ENCODE measurements around the gene ZNF777.
A peak's percentile ranks its signal among the peaks of the same experiment; 100 is the strongest.
"Not testable (repeated sequence)": the region's sequence is repeated elsewhere in the genome, so short reads cannot be mapped to it uniquely, and the experiment has no call there.

ZNF777 gene

DNA sequence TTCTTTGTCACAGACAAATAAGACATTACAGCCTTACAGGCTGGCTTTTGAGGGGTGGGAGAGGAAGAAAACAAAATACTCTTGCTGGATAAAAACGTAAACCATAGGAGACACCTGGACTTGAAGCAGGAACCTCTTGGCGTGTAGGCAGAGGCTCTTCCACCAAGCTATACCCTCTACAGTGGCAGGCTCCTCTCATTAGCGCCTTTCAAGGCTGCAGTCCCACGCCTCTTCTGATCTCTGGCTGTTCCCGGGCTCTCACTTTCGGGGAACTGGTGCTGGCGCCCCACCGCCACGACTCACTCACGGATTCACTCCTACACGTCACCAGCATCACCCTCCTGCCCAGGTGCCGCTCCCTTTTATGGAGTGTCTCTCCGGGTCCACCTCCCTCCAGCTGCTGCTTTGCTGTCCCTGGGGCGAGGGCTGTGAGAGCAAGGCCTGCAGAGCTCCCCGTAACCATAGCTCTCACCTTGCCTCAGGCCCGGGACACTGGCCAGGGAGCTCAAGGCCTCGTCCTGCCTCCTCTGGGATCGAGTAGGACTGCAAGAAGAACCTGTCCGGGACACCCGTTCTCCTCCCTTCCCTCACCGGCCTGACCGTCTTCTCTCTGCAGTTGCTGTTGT is 62.6 kb downstream of the ZNF777 start:
- no peak for DNase-seq
- no peaks in the 10 kb centered on the region for H3K36me3 Mint-ChIP-seq (ENCODE audit: low read depth)
- H3K27ac Mint-ChIP-seq: no peak overlapping the region
- H3K4me3 Mint-ChIP-seq: no peak overlapping the region
- TF ChIP-seq, protein P1, sequence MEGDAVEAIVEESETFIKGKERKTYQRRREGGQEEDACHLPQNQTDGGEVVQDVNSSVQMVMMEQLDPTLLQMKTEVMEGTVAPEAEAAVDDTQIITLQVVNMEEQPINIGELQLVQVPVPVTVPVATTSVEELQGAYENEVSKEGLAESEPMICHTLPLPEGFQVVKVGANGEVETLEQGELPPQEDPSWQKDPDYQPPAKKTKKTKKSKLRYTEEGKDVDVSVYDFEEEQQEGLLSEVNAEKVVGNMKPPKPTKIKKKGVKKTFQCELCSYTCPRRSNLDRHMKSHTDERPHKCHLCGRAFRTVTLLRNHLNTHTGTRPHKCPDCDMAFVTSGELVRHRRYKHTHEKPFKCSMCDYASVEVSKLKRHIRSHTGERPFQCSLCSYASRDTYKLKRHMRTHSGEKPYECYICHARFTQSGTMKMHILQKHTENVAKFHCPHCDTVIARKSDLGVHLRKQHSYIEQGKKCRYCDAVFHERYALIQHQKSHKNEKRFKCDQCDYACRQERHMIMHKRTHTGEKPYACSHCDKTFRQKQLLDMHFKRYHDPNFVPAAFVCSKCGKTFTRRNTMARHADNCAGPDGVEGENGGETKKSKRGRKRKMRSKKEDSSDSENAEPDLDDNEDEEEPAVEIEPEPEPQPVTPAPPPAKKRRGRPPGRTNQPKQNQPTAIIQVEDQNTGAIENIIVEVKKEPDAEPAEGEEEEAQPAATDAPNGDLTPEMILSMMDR (IDR thresholded peaks at IDR 0.05): no peak
- peaks cover 11% of the 10 kb centered on the region for H3K4me1 Mint-ChIP-seq
- H3K27me3 Mint-ChIP-seq (ENCODE audit: low read depth, poor library complexity): peaks cover 23% of the 10 kb centered on the region
- peaks cover 11% of the 10 kb centered on the region for H3K9me3 Mint-ChIP-seq

DNA sequence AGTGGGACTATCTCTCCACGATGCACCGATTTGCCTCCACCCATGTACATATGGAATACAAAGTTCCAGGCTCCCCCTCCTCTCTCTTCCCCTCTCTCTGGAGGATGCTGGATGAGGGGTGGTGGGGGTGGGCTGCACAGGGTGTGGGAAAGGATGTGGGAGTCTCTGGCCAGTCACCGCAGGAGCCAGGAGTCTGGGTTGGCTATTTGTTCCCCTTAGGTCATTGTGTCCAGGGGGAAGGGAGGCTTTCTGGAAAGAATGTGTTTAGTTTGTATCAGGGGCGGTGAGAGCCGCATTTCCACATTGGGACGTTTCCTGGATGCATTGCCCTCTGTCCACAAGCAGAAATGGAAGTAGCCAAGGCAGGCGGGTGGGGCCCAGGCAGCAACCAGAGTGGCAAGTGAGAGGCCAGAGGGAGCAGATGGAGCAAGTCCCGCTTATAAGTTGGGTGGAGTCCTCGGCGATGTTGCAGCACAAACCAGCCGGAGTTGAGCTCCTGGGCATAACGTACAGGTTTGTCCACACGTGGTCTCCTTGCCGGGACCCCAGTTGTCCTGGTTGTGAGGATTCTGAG is 63.3 kb downstream of the ZNF777 start:
- TF ChIP-seq, protein P1 (IDR thresholded peaks at IDR 0.05): no peak
- Mint-ChIP-seq H3K27ac (peak overlapping the region; percentile 78), H3K27me3 (ENCODE audit: low read depth, poor library complexity) (peaks cover 17% of the 10 kb centered on the region), H3K9me3 (peaks cover 11% of the 10 kb centered on the region), H3K4me1 (peaks cover 11% of the 10 kb centered on the region), H3K4me3 (no peak overlapping the region), H3K36me3 (ENCODE audit: low read depth) (no peaks in the 10 kb centered on the region)
- DNase-seq: no peak

DNA sequence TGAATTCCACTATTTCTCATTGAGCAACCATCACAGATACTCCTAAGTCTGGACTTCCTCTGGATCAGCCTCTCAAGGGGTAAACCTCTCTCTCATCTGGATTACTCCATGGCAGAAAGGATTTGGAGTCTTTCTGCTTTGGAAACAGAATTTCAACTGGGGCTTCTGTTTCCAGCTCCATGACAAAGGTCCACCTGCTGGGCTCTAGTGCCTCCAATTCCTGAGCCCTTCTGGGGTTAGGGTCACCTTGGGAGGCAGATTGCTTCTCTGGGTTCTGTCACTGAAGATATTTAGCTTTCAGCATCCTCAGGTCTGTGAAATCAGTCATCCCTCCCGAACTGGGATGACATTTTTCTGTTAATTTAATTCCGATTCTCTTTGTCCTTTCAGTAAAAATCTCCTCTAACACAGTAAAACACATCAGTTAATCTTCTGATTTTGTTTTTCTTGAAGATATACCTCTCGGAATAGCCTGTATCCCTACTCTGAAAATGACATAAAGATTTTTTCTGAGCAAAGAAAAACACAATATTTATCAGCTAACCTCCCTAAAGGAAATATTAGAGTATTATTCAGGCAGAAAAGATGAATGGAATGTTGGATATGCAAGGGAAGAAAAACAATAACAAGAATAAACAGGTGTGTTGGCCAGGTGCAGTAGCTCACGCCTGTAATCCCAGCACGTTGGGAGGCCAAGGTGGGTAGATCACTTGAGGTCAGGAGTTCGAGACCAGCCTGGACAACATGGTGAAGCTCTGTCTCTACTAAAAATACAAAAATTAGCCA is 72.1 kb downstream of the ZNF777 start:
- not testable (repeated sequence) for DNase-seq; H3K4me1 Mint-ChIP-seq; H3K4me3 Mint-ChIP-seq; H3K36me3 Mint-ChIP-seq (ENCODE audit: low read depth); H3K9me3 Mint-ChIP-seq; H3K27ac Mint-ChIP-seq
- H3K27me3 Mint-ChIP-seq (ENCODE audit: low read depth, poor library complexity): peaks cover 11% of the 10 kb centered on the region

DNA sequence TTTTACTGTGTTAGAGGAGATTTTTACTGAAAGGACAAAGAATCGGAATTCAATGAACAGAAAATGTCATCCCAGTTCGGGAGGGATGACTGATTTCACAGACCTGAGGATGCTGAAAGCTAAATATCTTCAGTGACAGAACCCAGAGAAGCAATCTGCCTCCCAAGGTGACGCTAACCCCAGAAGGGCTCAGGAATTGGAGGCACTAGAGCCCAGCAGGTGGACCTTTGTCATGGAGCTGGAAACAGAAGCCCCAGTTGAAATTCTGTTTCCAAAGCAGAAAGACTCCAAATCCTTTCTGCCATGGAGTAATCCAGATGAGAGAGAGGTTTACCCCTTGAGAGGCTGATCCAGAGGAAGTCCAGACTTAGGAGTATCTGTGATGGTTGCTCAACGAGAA is 74.3 kb downstream of the ZNF777 start:
- peaks cover 11% of the 10 kb centered on the region for H3K27me3 Mint-ChIP-seq (ENCODE audit: low read depth, poor library complexity)
- not testable (repeated sequence) for H3K9me3 Mint-ChIP-seq; H3K36me3 Mint-ChIP-seq (ENCODE audit: low read depth); H3K4me3 Mint-ChIP-seq; DNase-seq; H3K27ac Mint-ChIP-seq; H3K4me1 Mint-ChIP-seq

DNA sequence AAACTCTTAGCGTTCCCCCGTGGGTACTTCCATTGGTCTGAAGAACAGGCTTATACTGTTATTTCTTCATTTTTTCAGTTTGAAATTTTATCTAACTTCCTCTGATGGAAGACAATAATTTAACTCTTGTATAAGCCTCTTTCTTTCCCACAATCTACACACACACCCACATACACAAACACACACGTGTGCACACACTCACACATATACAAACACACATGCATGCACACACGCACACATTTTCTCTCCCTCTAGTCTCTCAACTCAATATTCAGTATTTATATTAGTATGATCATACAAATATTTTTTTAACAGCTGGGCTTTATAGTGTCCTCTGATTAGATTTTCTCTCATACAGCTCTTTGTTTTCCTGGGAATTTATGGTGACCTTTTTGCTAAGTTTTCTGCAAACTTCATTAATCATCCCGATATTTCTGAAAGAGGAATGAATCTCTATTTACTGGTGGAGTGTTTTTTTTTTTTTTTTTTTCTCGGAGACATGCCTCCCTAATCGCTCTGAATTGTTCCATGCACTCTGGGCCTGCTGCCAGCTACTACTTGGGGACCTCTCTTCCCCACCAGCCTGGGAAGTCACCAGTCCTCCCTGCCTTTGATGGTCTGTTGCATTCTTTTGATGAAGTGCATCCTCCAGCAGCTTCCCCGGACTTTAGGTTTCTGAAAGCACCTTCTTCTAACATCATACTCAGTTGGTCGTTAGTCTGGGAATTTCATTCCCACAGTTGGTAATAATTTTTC is 75.5 kb downstream of the ZNF777 start:
- H3K9me3 Mint-ChIP-seq: peaks cover 7% of the 10 kb centered on the region
- TF ChIP-seq, protein P1 (IDR thresholded peaks at IDR 0.05): no peak
- DNase-seq: no peak
- H3K36me3 Mint-ChIP-seq (ENCODE audit: low read depth): no peaks in the 10 kb centered on the region
- no peaks in the 10 kb centered on the region for H3K4me1 Mint-ChIP-seq
- H3K4me3 Mint-ChIP-seq: no peak overlapping the region
- H3K27ac Mint-ChIP-seq: no peak overlapping the region
- peaks cover 15% of the 10 kb centered on the region for H3K27me3 Mint-ChIP-seq (ENCODE audit: low read depth, poor library complexity)

All from nephron progenitor cell (in vitro differentiated cells).